RWPE2 (cell line): Measurements from ENCODE around the gene RAD51AP1.
A peak's percentile ranks its signal among the peaks of the same experiment; 100 is the strongest.

ENCODE experiments used
- ATAC-seq: fragments of 200-7000 bp; cut with Tn5 transposase; 3 replicates; pipeline ENCODE4 v1.9.1; 2021; ENCODE audit warnings: low read depth
- DNase-seq: peaks from one replicate; pipeline ENCODE4 v3.0.0-alpha.2; 2020; ENCODE audit warnings: low spot score
- H3K27ac ChIP-seq: fragments of 450-650 bp; 2 replicates; pipeline ENCODE4 v1.5.1; 2017; ENCODE audit warnings: mild to moderate bottlenecking; ENCODE audit not compliant: poor library complexity, severe bottlenecking
- H3K27me3 ChIP-seq: fragments of 250-450 bp; sonication (Bioruptor Pico); 2 replicates; pipeline ENCODE4 v1.5.1; 2021; ENCODE audit warnings: mild to moderate bottlenecking, moderate library complexity; ENCODE audit not compliant: insufficient read depth, poor library complexity, severe bottlenecking
- H3K36me3 ChIP-seq: fragments of 250-450 bp; sonication (Bioruptor Pico); 2 replicates; pipeline ENCODE4 v1.5.1; 2020; ENCODE audit warnings: low read depth, mild to moderate bottlenecking, moderate library complexity
- H3K4me1 ChIP-seq: fragments of 250-450 bp; sonication (Bioruptor Pico); 2 replicates; pipeline ENCODE4 v1.5.1; 2021; ENCODE audit warnings: mild to moderate bottlenecking, moderate library complexity; ENCODE audit not compliant: insufficient read depth, poor library complexity, severe bottlenecking
- H3K4me3 ChIP-seq: fragments of 250-450 bp; sonication (Bioruptor Pico); 2 replicates; pipeline ENCODE4 v1.5.1; 2021; ENCODE audit warnings: mild to moderate bottlenecking, moderate library complexity; ENCODE audit not compliant: severe bottlenecking
- H3K9me3 ChIP-seq: fragments of 250-450 bp; sonication (Bioruptor Pico); 2 replicates; pipeline ENCODE4 v1.5.1; 2021; ENCODE audit warnings: mild to moderate bottlenecking, moderate library complexity; ENCODE audit not compliant: severe bottlenecking
- TF ChIP-seq, protein P1 (sequence below): fragments of 450-650 bp; IDR thresholded peaks from one replicate; pipeline ENCODE4 v1.5.1; 2017; ENCODE audit warnings: mild to moderate bottlenecking, moderate library complexity; ENCODE audit not compliant: poor library complexity, severe bottlenecking

RAD51AP1 gene

DNA sequence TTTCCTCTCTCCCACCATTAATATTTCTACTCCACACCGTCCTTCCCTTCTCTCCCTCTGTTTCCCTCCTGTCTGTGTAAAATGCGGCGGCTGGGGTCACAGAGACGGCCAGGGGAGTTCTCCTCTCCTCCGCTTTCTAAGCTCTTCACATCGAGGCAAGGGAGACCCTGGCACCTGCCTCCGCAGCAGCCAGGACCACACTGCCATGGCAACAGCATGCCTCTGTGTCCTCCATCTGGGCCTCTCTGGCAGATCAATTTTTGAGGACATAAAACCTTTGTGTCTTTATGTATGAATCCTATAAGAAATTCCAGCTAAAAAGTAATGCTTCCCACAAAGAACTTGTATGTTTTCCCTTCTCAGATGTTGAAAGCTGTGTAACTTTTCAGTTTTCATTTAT lies 64.7 kb downstream of the RAD51AP1 start:
- H3K4me3 ChIP-seq = no peak overlapping the region
- H3K4me1 ChIP-seq = peaks cover 9% of the 10 kb centered on the region
- no peak overlapping the region for H3K27ac ChIP-seq
- no peaks in the 10 kb centered on the region for H3K9me3 ChIP-seq
- H3K36me3 ChIP-seq = no peaks in the 10 kb centered on the region
- H3K27me3 ChIP-seq = no peaks in the 10 kb centered on the region
- ATAC-seq (no peak), DNase-seq (no peak)
- TF ChIP-seq, protein P1, sequence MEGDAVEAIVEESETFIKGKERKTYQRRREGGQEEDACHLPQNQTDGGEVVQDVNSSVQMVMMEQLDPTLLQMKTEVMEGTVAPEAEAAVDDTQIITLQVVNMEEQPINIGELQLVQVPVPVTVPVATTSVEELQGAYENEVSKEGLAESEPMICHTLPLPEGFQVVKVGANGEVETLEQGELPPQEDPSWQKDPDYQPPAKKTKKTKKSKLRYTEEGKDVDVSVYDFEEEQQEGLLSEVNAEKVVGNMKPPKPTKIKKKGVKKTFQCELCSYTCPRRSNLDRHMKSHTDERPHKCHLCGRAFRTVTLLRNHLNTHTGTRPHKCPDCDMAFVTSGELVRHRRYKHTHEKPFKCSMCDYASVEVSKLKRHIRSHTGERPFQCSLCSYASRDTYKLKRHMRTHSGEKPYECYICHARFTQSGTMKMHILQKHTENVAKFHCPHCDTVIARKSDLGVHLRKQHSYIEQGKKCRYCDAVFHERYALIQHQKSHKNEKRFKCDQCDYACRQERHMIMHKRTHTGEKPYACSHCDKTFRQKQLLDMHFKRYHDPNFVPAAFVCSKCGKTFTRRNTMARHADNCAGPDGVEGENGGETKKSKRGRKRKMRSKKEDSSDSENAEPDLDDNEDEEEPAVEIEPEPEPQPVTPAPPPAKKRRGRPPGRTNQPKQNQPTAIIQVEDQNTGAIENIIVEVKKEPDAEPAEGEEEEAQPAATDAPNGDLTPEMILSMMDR = no peak

DNA sequence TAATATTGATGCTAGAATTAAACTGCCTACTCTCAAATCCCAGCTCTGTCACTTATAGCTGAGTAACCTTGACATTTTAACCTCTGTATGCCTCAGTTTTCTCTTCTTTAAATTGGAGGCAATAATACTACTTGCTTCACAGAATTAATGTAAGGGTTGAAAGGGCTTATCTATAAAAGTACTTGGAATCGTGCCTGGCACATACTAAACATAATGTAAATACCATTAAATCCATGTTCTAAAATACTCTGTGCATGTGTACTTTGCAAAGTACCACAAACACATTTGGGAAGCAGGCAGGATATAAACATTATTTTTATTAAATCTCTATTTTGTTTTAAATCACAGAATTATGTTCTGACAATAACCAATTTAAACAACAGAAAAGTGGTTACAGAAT lies 65.3 kb downstream of the RAD51AP1 start:
- DNase-seq (no peak), ATAC-seq (no peak)
- Histone ChIP-seq H3K4me3 (no peak overlapping the region), H3K9me3 (no peaks in the 10 kb centered on the region), H3K27me3 (no peaks in the 10 kb centered on the region), H3K4me1 (peaks cover 9% of the 10 kb centered on the region), H3K36me3 (no peaks in the 10 kb centered on the region), H3K27ac (no peak overlapping the region)
- TF ChIP-seq, protein P1 = no peak

DNA sequence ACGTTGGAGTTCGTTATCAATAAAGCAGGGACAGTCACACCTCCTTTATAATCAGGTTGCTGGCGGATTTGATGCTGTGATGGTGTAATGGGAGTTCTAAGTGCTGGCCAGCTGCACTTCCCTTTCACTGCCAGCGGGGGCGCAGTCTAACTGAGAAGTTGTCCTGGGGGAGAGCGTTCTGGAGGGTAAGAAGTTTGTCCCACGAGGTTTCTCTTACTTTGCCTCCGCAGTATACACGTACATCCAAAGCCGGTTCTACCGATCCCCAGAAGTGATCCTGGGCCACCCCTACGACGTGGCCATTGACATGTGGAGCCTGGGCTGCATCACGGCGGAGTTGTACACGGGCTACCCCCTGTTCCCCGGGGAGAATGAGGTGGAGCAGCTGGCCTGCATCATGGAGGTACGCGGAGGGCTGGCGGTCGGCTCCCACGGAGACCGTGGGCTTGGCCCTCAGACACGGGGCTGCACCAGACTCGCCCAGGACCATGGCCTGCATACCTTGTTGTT lies 66.0 kb downstream of the RAD51AP1 start:
- Histone ChIP-seq H3K27ac (no peak overlapping the region), H3K36me3 (peaks cover 2% of the 10 kb centered on the region; the same call in 1 of the 2 replicates), H3K4me3 (peak overlapping the region; percentile 64), H3K4me1 (peaks cover 9% of the 10 kb centered on the region), H3K9me3 (no peaks in the 10 kb centered on the region), H3K27me3 (no peaks in the 10 kb centered on the region)
- TF ChIP-seq, protein P1 = peak; percentile 96
- ATAC-seq = peak; percentile 92
- no peak for DNase-seq

DNA sequence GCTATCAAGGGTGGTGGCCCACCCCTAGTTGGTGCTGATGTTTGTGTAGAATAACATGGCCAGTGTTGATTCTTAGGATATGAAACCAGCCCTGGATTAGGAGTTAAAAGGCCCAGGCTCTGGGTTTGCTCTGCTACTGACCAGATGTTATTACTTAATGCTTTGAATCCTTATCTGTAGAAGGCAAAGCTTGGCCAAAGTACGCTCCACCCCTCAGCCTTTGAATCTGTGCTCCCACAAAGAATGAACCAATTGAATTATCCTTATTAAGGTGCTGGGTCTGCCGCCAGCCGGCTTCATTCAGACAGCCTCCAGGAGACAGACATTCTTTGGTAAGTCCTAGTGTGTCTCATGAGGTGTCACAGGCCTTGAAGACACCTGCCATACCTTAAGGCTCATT lies 68.4 kb downstream of the RAD51AP1 start:
- DNase-seq (no peak), ATAC-seq (no peak)
- Histone ChIP-seq H3K36me3 (peaks cover 20% of the 10 kb centered on the region), H3K4me1 (peaks cover 9% of the 10 kb centered on the region), H3K4me3 (no peak overlapping the region), H3K27ac (no peak overlapping the region), H3K9me3 (no peaks in the 10 kb centered on the region), H3K27me3 (no peaks in the 10 kb centered on the region)
- TF ChIP-seq, protein P1 = no peak

DNA sequence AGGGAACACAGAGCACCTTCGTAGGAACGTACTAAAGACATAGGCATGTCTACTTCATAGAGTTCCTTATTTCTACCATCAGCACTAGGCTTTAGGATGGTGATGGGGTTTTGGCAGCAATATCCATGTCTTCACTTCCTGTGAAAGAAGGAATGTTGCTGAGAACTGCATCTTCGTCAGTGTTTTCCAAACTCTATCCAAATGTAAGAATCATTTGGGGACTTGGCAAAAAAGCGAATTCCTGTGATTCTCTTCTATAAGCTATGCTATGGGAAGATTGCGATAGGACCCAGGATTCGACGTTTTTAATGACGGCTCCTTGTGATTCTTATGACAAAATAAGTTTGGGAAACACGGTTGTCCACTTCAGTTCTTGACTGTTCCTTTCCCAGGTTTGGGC lies 70.4 kb downstream of the RAD51AP1 start:
- H3K9me3 ChIP-seq = no peaks in the 10 kb centered on the region
- no peak overlapping the region for H3K27ac ChIP-seq
- H3K36me3 ChIP-seq = peaks cover 31% of the 10 kb centered on the region
- TF ChIP-seq, protein P1 = no peak
- ATAC-seq = no peak
- peaks cover 9% of the 10 kb centered on the region for H3K4me1 ChIP-seq
- no peak for DNase-seq
- H3K4me3 ChIP-seq = no peak overlapping the region
- no peaks in the 10 kb centered on the region for H3K27me3 ChIP-seq
